Measurements from ENCODE around the gene CFAP299. TPM values are rescaled to one million over a fixed set of nuclear protein-coding genes. Genes with fewer than 3 reads are reported as not detected.

CFAP299 gene
- polyA plus RNA-seq, 2 of the 4 experiments (the other 2 are of a cell fraction): not detected

- ChIA-PET POLR2A (no interaction called here), CTCF (interaction anchor here (1.0 kb wide), 1 partner anchor 185 kb away, joined by 3 read pairs; no protein-coding TSS in a partner anchor)
- ATAC-seq (no peak), FAIRE-seq (no peak), DNase-seq (ENCODE audit: low read depth in 1 of 2, low spot score in 1 of 2) (no peak)
- TF ChIP-seq, protein P1, sequence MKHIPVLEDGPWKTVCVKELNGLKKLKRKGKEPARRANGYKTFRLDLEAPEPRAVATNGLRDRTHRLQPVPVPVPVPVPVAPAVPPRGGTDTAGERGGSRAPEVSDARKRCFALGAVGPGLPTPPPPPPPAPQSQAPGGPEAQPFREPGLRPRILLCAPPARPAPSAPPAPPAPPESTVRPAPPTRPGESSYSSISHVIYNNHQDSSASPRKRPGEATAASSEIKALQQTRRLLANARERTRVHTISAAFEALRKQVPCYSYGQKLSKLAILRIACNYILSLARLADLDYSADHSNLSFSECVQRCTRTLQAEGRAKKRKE (CRISPR knock-in tag; IDR thresholded peaks at IDR 0.05; ENCODE audit: low read depth): no peak
- TF ChIP-seq FOXS1 (CRISPR knock-in tag; IDR thresholded peaks at IDR 0.05) (no peak), HDAC2 (IDR thresholded peaks at IDR 0.05) (no peak), ZSCAN20 (CRISPR knock-in tag; IDR thresholded peaks at IDR 0.05) (no peak), MAFK (IDR thresholded peaks at IDR 0.05; ENCODE audit: partially characterized antibody) (no peak), JUN (IDR thresholded peaks at IDR 0.05) (no peak), RARB (CRISPR knock-in tag; IDR thresholded peaks at IDR 0.05) (no peak), TFCP2L1 (CRISPR knock-in tag; IDR thresholded peaks at IDR 0.05) (no peak), ZFP36 (IDR thresholded peaks at IDR 0.05; ENCODE audit: borderline replicate concordance, partially characterized antibody) (no peak), BCL3 (IDR thresholded peaks at IDR 0.05) (no peak), FOSB (CRISPR knock-in tag; IDR thresholded peaks at IDR 0.05) (no peak), HOXA7 (CRISPR knock-in tag; IDR thresholded peaks at IDR 0.05) (no peak), HOXB5 (CRISPR knock-in tag; IDR thresholded peaks at IDR 0.05) (no peak), HES2 (IDR thresholded peaks at IDR 0.05) (no peak), SREBF2 (IDR thresholded peaks at IDR 0.05) (no peak), HEYL (CRISPR knock-in tag; IDR thresholded peaks at IDR 0.05) (no peak), CBX8 (IDR thresholded peaks at IDR 0.05) (no peak), POLR2A (IDR thresholded peaks at IDR 0.05; ENCODE audit: low read length) (no peak)
- TF ChIP-seq, protein P2, sequence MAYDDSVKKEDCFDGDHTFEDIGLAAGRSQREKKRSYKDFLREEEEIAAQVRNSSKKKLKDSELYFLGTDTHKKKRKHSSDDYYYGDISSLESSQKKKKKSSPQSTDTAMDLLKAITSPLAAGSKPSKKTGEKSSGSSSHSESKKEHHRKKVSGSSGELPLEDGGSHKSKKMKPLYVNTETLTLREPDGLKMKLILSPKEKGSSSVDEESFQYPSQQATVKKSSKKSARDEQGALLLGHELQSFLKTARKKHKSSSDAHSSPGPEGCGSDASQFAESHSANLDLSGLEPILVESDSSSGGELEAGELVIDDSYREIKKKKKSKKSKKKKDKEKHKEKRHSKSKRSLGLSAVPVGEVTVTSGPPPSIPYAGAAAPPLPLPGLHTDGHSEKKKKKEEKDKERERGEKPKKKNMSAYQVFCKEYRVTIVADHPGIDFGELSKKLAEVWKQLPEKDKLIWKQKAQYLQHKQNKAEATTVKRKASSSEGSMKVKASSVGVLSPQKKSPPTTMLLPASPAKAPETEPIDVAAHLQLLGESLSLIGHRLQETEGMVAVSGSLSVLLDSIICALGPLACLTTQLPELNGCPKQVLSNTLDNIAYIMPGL (CRISPR knock-in tag; IDR thresholded peaks at IDR 0.05; ENCODE audit: borderline replicate concordance): no peak
- TF ChIP-seq, protein P3, sequence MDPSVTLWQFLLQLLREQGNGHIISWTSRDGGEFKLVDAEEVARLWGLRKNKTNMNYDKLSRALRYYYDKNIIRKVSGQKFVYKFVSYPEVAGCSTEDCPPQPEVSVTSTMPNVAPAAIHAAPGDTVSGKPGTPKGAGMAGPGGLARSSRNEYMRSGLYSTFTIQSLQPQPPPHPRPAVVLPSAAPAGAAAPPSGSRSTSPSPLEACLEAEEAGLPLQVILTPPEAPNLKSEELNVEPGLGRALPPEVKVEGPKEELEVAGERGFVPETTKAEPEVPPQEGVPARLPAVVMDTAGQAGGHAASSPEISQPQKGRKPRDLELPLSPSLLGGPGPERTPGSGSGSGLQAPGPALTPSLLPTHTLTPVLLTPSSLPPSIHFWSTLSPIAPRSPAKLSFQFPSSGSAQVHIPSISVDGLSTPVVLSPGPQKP (IDR thresholded peaks at IDR 0.05; ENCODE audit: low read depth, low read length): no peak
- WGBS (ENCODE audit: missing lambda C conversion rate): 55% methylated on average over 1 of the region's 1 CpG
- H3K4me2 ChIP-seq: no peak overlapping the region
- no peaks in the 10 kb centered on the region for H3K4me1 ChIP-seq
- no peaks in the 10 kb centered on the region for H3K9me3 ChIP-seq
- no peak overlapping the region for H3K27ac ChIP-seq
- no peak overlapping the region for H3K4me3 ChIP-seq
Observed at GRCh38 chr4:80711956-80712355, 376.4 kb downstream of the CFAP299 start.

GRCh38 chr4:80713409-80713808 lies 377.9 kb downstream of the CFAP299 start:
- DNase-seq (ENCODE audit: low read depth in 1 of 2, low spot score in 1 of 2) (no peak), FAIRE-seq (no peak), ATAC-seq (no peak)
- no peaks in the 10 kb centered on the region for H3K4me1 ChIP-seq
- POLR2A ChIA-PET: no interaction called here
- TF ChIP-seq SREBF2 (IDR thresholded peaks at IDR 0.05) (no peak), HEYL (CRISPR knock-in tag; IDR thresholded peaks at IDR 0.05) (no peak), ZC3H11A (IDR thresholded peaks at IDR 0.05) (no peak), FOSB (CRISPR knock-in tag; IDR thresholded peaks at IDR 0.05) (no peak), EHF (CRISPR knock-in tag; IDR thresholded peaks at IDR 0.05) (no peak), CHD4 (IDR thresholded peaks at IDR 0.05; ENCODE audit: borderline replicate concordance) (no peak), HDAC2 (IDR thresholded peaks at IDR 0.05) (no peak), CBX8 (IDR thresholded peaks at IDR 0.05) (no peak), RAD21 (conservative IDR thresholded peaks at IDR 0.05 in 1 of 2, IDR thresholded peaks at IDR 0.05 in 1 of 2) (no peak), EHMT2 (IDR thresholded peaks at IDR 0.05; ENCODE audit: low read depth) (no peak), EP300 (IDR thresholded peaks at IDR 0.05) (no peak), PHF8 (IDR thresholded peaks at IDR 0.05; ENCODE audit: borderline replicate concordance, low read depth) (no peak), BCL3 (IDR thresholded peaks at IDR 0.05) (no peak)
- TF ChIP-seq, protein P4, sequence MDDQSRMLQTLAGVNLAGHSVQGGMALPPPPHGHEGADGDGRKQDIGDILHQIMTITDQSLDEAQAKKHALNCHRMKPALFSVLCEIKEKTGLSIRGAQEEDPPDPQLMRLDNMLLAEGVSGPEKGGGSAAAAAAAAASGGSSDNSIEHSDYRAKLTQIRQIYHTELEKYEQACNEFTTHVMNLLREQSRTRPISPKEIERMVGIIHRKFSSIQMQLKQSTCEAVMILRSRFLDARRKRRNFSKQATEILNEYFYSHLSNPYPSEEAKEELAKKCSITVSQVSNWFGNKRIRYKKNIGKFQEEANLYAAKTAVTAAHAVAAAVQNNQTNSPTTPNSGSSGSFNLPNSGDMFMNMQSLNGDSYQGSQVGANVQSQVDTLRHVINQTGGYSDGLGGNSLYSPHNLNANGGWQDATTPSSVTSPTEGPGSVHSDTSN (IDR thresholded peaks at IDR 0.05): no peak
- H3K4me2 ChIP-seq: no peak overlapping the region
- H3K4me3 ChIP-seq: no peak overlapping the region
- no peaks in the 10 kb centered on the region for H3K9me3 ChIP-seq
- no peak overlapping the region for H3K27ac ChIP-seq
- CTCF ChIA-PET: no interaction called here
- 0% methylated on average over 1 of the region's 1 CpG for WGBS (ENCODE audit: missing lambda C conversion rate)

Data from A549 (cell line).